Prostate gland (tissue), 2 donors: ENCODE results near the gene SULT1B1. TPM values are rescaled to one million over a fixed set of nuclear protein-coding genes. Genes with fewer than 3 reads are reported as not detected.

Experiments
- DNase-seq: peaks from one replicate; pipeline ENCODE4 v3.0.0-alpha.2; 2019; ENCODE audit warnings: low spot score
- H3K27ac ChIP-seq, 2 donors: fragments of 200-600 bp; sonication (generic); 2 replicates each; pipeline ENCODE4 v1.5.1; 2017 to 2019
- H3K27me3 ChIP-seq: fragments of 200-600 bp; sonication (generic); replicated peaks from 2 replicates; pipeline ENCODE4 v1.5.1; 2019; ENCODE audit not compliant: insufficient read depth
- H3K36me3 ChIP-seq, 2 donors: fragments of 200-600 bp; sonication (generic); 1 replicate in 1 of 2; 2 replicates in 1 of 2; pipeline versions ENCODE4 v1.5.1 to v1.8.1; 2017 to 2019
- H3K4me1 ChIP-seq: fragments of 200-600 bp; sonication (generic); replicated peaks from 2 replicates; pipeline ENCODE4 v1.5.1; 2019
- H3K4me3 ChIP-seq, 2 donors: fragments of 200-600 bp; sonication (generic); 2 replicates each; pipeline ENCODE4 v1.5.1; 2017 to 2019
- H3K9me3 ChIP-seq: fragments of 200-600 bp; sonication (generic); 2 replicates; pipeline ENCODE4 v1.5.1; 2017
- CTCF ChIP-seq, 4 experiments: fragments of 200-600 bp in 2 of 4; fragments of 450-650 bp in 2 of 4; sonication (generic) in 2 of 4; IDR thresholded peaks; 1 replicate in 3 of 4; 2 replicates in 1 of 4; pipeline ENCODE4 v1.5.1; 2016 to 2019; ENCODE audit warnings: antibody characterized with exemption in 4 of 4, mild to moderate bottlenecking in 2 of 4, moderate library complexity in 2 of 4
- POLR2A ChIP-seq: fragments of 450-650 bp; IDR thresholded peaks from one replicate; pipeline ENCODE4 v1.6.1; 2016; ENCODE audit warnings: antibody characterized with exemption, mild to moderate bottlenecking
- POLR2AphosphoS5 ChIP-seq: sonication (generic); formaldehyde crosslinking; IDR thresholded peaks from one replicate; pipeline ENCODE4 v1.6.1; 2017; ENCODE audit warnings: antibody characterized with exemption
- whole genome bisulfite sequencing: methylation state at CpG from one replicate; pipeline ENCODE4 v1.1.5; 2018; 5-methylcytosine and 5-hydroxymethylcytosine counted together
- intact Hi-C: fragments of 100-400 bp; cut with DNase I; formaldehyde crosslinking; loops from one replicate; pipeline ENCODE4 v1.14.2; 2022
- total RNA-seq, 2 donors: library from RNA; depleted of rRNA; stranded (reverse); fragments of >200 nt; gene quantifications; one replicate each; pipeline ENCODE4 v1.1.0, GENCODE V29; 2016

Gene SULT1B1
- total RNA-seq, 2 donors from 2014 or later = 0.36 to 3.0 TPM

- no peak for DNase-seq
- H3K4me3 ChIP-seq = no peak overlapping the region
- TF ChIP-seq POLR2AphosphoS5 (no peak), POLR2A (no peak), CTCF (IDR thresholded peaks at IDR 0.05) (no peak)
- H3K36me3 ChIP-seq = no peaks in the 10 kb centered on the region
- intact Hi-C loops = no loop called here
- no peaks in the 10 kb centered on the region for H3K4me1 ChIP-seq
- WGBS = 89% methylated on average over 11 of the region's 13 CpGs
- no peaks in the 10 kb centered on the region for H3K9me3 ChIP-seq
- H3K27ac ChIP-seq = no peak overlapping the region
- H3K27me3 ChIP-seq = no peaks in the 10 kb centered on the region
Measured at GRCh38 chr4:69743476-69744156, 16.8 kb downstream of the SULT1B1 start.

GRCh38 chr4:69742596-69742995, 17.8 kb downstream of the SULT1B1 start:
- intact Hi-C loops = no loop called here
- H3K4me1 ChIP-seq = no peaks in the 10 kb centered on the region
- no peaks in the 10 kb centered on the region for H3K9me3 ChIP-seq
- H3K36me3 ChIP-seq = no peaks in the 10 kb centered on the region
- WGBS = 95% methylated on average over 9 of the region's 9 CpGs
- H3K4me3 ChIP-seq = no peak overlapping the region
- no peak for DNase-seq
- TF ChIP-seq CTCF (IDR thresholded peaks at IDR 0.05) = no peak
- TF ChIP-seq POLR2A = no peak
- no peak overlapping the region for H3K27ac ChIP-seq
- no peaks in the 10 kb centered on the region for H3K27me3 ChIP-seq

GRCh38 chr4:69738872-69739271, 21.5 kb downstream of the SULT1B1 start:
- Histone ChIP-seq H3K4me1 (no peaks in the 10 kb centered on the region), H3K4me3 (no peak overlapping the region), H3K36me3 (no peaks in the 10 kb centered on the region), H3K27ac (no peak overlapping the region), H3K9me3 (no peaks in the 10 kb centered on the region), H3K27me3 (no peaks in the 10 kb centered on the region)
- 47% methylated on average over 1 of the region's 1 CpG for WGBS
- DNase-seq = no peak
- intact Hi-C loops = no loop called here
- TF ChIP-seq POLR2AphosphoS5 (no peak), POLR2A (no peak)

- no peaks in the 10 kb centered on the region for H3K27me3 ChIP-seq
- no peak overlapping the region for H3K27ac ChIP-seq
- H3K4me3 ChIP-seq = no peak overlapping the region
- no peaks in the 10 kb centered on the region for H3K9me3 ChIP-seq
- no peaks in the 10 kb centered on the region for H3K36me3 ChIP-seq
- no peaks in the 10 kb centered on the region for H3K4me1 ChIP-seq
- TF ChIP-seq POLR2A = no peak
- no peak for TF ChIP-seq CTCF (IDR thresholded peaks at IDR 0.05)
- TF ChIP-seq POLR2AphosphoS5 = no peak
- no peak for DNase-seq
- intact Hi-C loops = no loop called here
- WGBS = 67% methylated on average over 4 of the region's 4 CpGs
Measured at GRCh38 chr4:69735119-69735518, 25.3 kb downstream of the SULT1B1 start.

GRCh38 chr4:69731847-69732246, 28.6 kb downstream of the SULT1B1 start:
- no peak for DNase-seq
- 11% methylated on average over 1 of the region's 1 CpG for WGBS
- intact Hi-C loops = no loop called here

More at GRCh38 chr4:69731847-69732246, 28.6 kb downstream of the SULT1B1 start:
- Histone ChIP-seq H3K27ac (no peak overlapping the region), H3K4me1 (no peaks in the 10 kb centered on the region), H3K36me3 (no peaks in the 10 kb centered on the region), H3K4me3 (no peak overlapping the region), H3K27me3 (no peaks in the 10 kb centered on the region), H3K9me3 (no peaks in the 10 kb centered on the region)
- TF ChIP-seq POLR2AphosphoS5 (no peak), CTCF (IDR thresholded peaks at IDR 0.05) (no peak), POLR2A (no peak)
